ENCODE data around the gene ROCK2.

Gene ROCK2

GRCh38 chr2:11344342-11344955, at the start of gene ROCK2:
Gene ROCK2, minus strand, starts transcription at chr2:11344636. Its CDS starts 500 bp downstream, at chr2:11344136.
- DNase-seq, result peak; percentile 87

DNA sequence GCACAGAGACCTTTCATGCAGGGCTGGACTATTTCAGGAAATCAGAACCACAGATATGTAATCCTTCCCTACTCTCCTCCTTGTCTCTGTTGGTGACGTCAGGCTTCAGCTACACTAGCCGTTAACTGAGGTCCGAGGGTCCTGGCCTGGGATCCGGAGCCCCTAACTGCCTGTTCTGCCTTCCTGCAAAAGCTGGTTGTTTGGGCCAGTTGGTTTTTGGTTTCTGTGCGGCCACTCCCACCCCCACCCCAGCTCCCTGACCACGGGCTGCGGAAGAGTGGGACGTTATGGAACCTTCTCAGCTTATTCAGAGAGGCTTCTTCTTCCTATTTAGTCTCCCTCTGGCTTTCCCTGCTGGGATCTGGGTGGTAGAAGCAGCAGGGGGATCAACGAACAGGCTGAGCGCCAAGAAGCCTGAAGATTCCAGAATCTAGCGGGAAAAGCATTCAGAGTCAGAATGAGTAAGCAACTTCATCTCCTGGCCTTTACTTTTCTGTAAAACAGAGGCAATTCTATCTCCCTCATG, 49.3 kb upstream of the ROCK2 start:
- DNase-seq, result no peak

DNA sequence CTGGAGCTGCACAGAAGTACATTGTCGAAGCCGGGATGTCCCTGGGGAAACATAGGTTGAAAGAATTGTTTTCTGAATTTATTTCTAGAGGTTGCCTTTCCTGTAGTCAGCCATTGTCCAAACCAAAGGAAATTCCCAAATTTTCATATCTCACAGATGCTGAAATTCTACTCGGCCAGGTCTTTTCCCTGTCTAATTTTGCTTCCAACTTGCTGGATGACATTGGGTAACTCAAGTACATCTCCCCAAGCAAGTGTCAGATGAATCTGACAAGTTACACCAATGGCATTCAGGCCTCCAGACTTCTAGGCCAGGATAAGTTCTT, 47.5 kb upstream of the ROCK2 start:
- no peak for DNase-seq

DNA sequence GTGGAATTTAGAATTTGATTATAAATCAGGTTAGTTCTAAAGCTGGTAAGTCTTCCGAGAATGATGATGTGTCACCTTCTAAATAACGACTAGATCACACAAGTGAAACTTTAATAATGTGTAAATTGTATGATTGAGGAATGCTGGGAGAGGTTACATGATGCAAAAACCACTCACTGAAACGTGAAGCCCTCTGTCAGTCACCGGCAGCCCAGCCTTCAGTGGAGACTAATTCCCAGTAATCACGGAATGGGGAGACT, 45.9 kb upstream of the ROCK2 start:
- no peak for DNase-seq

DNA sequence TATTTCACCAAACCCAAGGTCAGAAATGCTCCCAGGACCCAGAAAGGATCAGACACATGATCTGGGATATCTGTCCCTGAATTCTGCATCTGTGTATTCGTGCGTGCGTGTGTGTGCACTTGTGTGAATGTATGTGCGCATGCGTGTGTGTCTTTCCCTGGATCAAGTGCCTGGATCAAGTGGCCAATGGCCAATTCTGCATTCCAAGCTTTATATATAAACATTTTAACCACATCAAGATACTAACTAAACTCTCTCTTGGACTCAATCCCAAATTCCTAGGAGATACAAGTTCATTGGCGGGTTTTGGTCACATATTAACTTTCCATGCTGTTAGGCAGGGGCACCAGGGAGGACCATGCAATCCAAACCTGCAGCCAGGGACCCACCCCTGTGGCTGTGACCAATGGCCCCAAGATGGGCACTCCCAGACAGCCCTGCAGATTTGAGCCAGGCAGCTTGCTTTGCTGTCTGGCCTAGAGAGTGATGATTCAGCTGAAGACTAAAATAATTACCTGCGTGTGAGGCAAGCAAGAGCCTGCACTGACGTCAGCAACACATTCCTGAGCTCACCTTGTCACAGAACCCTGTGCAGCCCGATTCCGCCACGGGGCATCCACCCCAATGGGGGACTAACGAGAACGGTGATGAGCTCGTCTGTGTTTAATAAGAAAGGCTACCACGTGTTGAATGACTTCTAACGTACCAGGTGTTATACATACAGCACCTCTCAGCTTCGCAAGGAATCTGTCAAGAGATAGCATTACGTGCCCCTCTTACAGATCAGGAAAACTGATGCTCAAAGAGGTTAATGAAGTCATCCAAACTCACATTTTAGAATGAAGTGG, 45.3 kb upstream of the ROCK2 start:
- no peak for DNase-seq

- DNase-seq, result no peak
These were observed 44.6 kb upstream of the ROCK2 start for GRCh38 chr2:11389052-11389420.

GRCh38 chr2:11388262-11389051, 44.0 kb upstream of the ROCK2 start:
- DNase-seq, result no peak

DNA sequence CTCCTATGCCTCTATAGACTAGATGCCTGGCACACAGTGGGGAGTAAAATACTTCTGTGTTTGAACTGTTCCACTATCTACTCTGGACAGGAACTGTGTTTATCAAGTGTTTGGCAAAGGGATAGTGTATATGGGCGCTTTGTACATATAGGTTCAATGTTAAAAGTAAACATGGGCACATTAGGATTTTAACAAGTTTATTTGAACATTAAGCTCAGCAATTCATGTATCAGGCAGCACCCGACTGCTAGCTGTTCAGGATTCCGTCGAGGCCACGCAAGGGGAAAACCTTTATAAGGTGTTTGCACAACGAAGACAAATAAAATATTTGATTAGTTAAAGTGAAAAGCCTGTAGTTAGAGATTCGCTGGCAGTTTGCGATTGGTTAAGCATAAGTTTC, 43.4 kb upstream of the ROCK2 start:
- DNase-seq, result no peak

DNA sequence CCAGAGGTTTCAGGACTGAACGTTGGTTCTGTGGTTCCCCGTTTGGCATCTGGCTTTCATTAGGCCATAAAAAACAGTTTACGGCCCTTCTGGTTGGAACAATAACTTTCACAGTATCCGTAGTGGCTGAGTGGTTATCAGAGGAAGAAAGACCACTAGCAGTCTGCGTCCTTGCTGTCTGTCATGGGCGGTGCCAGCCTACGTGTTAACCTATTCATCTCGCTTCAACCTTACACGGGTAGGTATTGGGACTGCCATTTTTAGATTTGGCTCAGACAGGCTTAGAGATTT, 42.6 kb upstream of the ROCK2 start:
- no peak for DNase-seq

DNA sequence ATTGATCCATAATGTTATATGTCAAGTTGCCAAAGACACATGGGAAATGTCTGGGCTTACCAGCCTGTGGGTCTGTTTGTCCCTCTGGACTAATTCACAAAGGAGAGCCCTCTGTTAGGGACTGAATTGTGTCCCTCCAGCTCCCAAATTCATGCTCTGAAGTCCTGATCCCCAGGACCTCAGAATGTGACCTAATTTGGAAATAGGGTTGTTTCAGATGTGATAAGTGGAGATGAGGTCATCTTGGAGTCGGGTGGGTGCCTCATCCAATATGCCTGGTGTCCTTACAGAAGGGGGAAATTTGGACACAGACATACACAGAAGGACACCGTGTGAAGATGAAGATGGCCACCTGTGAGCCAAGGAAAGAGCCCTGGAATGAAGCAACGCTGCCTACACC, 41.4 kb upstream of the ROCK2 start:
- no peak for DNase-seq

GRCh38 chr2:11385216-11385615, 40.8 kb upstream of the ROCK2 start:
- DNase-seq, result no peak

GRCh38 chr2:11379558-11379957, 35.1 kb upstream of the ROCK2 start:
- DNase-seq, result no peak

DNA sequence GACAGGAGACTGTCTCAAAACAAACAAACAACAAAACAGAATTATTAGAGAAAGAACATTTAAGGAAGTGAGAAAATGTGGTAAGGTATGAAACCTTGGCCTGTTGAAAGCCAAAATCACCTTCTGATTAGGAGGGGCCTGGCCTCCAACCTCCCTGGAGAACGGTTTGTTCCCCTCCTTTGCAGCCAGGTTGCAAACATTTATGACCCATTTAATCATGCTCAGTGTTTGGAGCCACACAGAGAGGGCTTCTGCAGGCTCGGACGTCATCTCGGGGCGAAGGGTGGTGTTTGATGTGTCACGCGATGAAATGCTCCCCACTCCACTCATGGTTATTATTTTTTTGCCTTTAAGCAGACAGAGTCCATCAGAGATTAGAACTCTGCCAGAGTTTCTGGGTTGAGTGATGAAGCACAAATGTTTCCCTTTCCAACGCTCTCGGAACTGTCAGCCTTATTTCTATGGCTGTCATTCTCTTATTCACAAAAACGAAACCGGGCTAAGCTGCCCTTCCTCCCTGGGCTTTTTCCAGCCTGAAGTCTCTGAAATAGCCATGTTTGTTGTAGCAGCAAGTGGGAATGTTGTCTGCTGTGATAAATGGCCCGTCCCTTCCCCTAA, 33.6 kb upstream of the ROCK2 start:
- no peak for DNase-seq

DNA sequence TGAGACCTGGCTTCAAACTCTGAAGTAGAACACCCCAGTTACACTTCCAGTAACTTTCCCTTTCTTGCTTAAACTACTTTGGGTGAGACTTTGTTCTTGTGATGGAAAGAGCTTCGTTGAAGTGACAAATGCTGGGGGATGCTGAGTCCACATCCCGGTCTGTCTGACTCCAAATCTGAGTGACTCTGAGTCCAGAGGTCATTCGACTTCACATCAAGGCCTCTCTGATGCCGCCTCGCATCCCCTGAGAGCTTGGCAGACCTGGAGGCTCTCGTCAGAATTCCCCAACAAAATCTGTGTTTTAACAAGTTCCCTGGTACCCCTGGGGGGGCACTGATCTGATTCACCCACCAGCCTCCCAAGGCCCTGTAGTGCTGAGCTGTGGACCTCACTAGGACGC, 31.6 kb upstream of the ROCK2 start:
- no peak for DNase-seq

GRCh38 chr2:11375689-11376027, 31.2 kb upstream of the ROCK2 start:
- no peak for DNase-seq

GRCh38 chr2:11375025-11375688, 30.7 kb upstream of the ROCK2 start:
- DNase-seq, result no peak

DNA sequence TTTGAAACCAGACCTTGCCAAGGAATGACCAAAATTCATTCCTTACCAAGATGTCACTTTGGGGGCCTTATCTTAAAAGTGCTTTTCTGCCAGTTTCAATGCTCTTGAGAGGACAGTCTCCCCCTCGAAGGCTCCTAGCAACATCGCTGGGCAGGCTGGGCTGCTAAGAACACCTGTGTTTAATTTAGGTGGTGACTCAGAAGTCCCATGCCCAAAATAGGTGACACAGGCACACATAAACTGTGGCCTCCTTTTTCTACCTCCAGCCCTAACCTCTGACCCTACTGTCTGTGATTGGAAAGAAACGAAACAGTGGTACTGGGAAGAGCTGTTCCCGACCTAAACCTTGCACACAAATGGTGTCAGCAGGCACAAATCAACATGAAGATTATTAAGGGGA, 28.7 kb upstream of the ROCK2 start:
- DNase-seq, result no peak

GRCh38 chr2:11371092-11371937, 26.9 kb upstream of the ROCK2 start:
- no peak for DNase-seq

DNA sequence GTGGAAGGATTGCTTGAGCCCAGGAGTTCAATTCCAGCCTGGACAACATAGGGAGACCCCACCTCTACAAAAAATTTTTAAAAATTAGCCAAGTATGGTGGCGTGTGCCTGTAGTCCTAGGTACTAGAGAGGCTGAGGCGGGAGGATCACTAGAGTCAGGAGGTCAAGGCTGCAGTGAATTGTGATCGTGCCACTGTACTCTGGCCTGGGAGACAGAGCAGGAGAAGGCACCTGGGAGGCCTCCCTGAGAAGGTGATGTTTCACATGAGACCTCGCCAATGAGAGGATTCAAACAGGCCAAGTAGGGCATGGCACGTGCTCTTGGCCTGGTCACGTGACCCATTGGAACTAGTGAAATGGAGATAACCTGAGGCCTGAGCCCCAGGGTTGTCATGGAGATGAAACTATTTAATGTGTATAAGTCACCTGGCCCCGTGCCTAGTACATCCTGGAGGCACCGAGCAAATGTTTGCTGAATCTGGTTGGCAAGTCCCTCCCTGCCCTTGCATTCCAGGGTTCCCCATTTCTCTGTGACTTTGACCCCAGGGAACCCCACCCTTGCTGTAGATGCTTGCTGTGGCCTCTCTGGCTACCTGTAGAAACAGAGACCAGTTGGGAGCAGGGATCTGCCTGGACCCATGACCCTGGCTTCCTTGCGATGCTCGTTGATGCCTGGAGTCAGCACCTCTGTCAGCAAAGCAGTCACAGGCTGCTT, 26.1 kb upstream of the ROCK2 start:
- DNase-seq, result no peak

- DNase-seq, result no peak
These were observed 23.7 kb upstream of the ROCK2 start for GRCh38 chr2:11368059-11368572.

GRCh38 chr2:11367170-11367730, 22.8 kb upstream of the ROCK2 start:
- DNase-seq, result no peak
